OCI-LY7 (cell line): ENCODE data around the gene BCL10. TPM values are rescaled to one million over a fixed set of nuclear protein-coding genes. Genes with fewer than 3 reads are reported as not detected.

Experiments
- small RNA-seq: library from RNA; depleted of rRNA; stranded (forward); fragments of <200 nt; gene quantifications from one replicate; pipeline ENCODE3, GENCODE V24; 2014
- total RNA-seq, 2 experiments: library from RNA; depleted of rRNA in 1 of 2; stranded (reverse); fragments of >200 nt in 1 of 2; shearing (Covaris generic) in 1 of 2; gene quantifications; 2 replicates each; pipeline ENCODE4 v1.2.3, GENCODE V29; 2014 to 2022

Gene BCL10
- total RNA-seq, 2 experiments from 2014 or later: 17.4 to 29.0 TPM

Small RNAs within 50 kb of the gene (small RNA-seq; reads per million reads assigned to genes)
- not detected for gene RF00019

Other genes with a start within 250 kb of the BCL10 start
- gene MCOLN3, start 228.1 kb downstream of the BCL10 start, total RNA-seq (2014; rRNA removed; shearing (Covaris generic)): not detected in 2 replicates
- gene MCOLN3, start 228.1 kb downstream of the BCL10 start, total RNA-seq (2022): not detected in 2 replicates
- gene SYDE2, start 75.6 kb downstream of the BCL10 start, total RNA-seq (2014; rRNA removed; shearing (Covaris generic)): not detected in 2 replicates
- not detected in 2 replicates for gene SYDE2, start 75.6 kb downstream of the BCL10 start, total RNA-seq (2022)
- 35.6 and 55.3 TPM in 2 replicates for gene C1orf52, start 17.0 kb downstream of the BCL10 start, total RNA-seq (2014; rRNA removed; shearing (Covaris generic))
- gene C1orf52, start 17.0 kb downstream of the BCL10 start, total RNA-seq (2022): 33.0 and 37.4 TPM in 2 replicates
- gene DDAH1, start 188.5 kb upstream of the BCL10 start, total RNA-seq (2014; rRNA removed; shearing (Covaris generic)): not detected in 2 replicates
- gene DDAH1, start 188.5 kb upstream of the BCL10 start, total RNA-seq (2022): not detected in 2 replicates